ENCODE data around the gene TLR10. TPM values are rescaled to one million over a fixed set of nuclear protein-coding genes. Genes with fewer than 3 reads are reported as not detected.

TLR10 gene
- total RNA-seq, 1 donor from 2014 or later = not detected

DNA sequence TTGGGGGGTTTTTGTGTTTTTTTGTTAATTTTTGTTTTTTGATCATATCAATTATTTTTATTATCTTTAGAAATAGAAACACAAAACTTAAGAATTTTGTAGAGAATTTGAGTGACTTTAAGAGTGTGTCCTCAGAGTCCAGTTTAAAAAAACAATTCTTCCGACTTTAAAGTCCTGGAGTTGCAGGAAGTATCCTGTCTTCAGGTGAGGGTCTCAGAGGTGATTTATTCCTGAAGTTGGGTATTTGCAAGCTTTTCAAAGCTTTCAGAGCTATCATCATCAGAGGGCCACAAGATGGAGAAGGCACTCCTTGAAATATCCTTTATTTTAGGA lies 23.0 kb downstream of the TLR10 start:
- DNase-seq (ENCODE audit: low read depth) = no peak
- Mint-ChIP-seq H3K27me3 (ENCODE audit: low read depth, unreplicated experiment) (no peaks in the 10 kb centered on the region), H3K36me3 (ENCODE audit: low read depth, unreplicated experiment) (no peaks in the 10 kb centered on the region), H3K27ac (ENCODE audit: unreplicated experiment) (no peak overlapping the region), H3K4me3 (ENCODE audit: unreplicated experiment) (no peak overlapping the region), H3K4me1 (ENCODE audit: low read depth, unreplicated experiment) (no peaks in the 10 kb centered on the region), H3K9me3 (ENCODE audit: unreplicated experiment) (no peaks in the 10 kb centered on the region)
- Histone ChIP-seq H3K4me1 (ENCODE audit: insufficient read depth, low read length) (no peaks in the 10 kb centered on the region), H4K20me1 (ENCODE audit: insufficient read depth, low read length) (no peaks in the 10 kb centered on the region), H3K27me3 (ENCODE audit: insufficient read depth, low read length) (no peaks in the 10 kb centered on the region), H2AFZ (ENCODE audit: low read depth, low read length) (no peak overlapping the region), H3K9ac (ENCODE audit: low read length) (no peak overlapping the region), H3K27ac (ENCODE audit: low read depth, low read length) (no peak overlapping the region), H3K36me3 (ENCODE audit: insufficient read depth, low read length) (no peaks in the 10 kb centered on the region), H3K9me3 (ENCODE audit: insufficient read depth, low read depth, low read length) (no peaks in the 10 kb centered on the region), H3K4me3 (ENCODE audit: insufficient read depth, low read depth, low read length) (no peak overlapping the region), H3K79me2 (ENCODE audit: insufficient read depth, low read length) (no peaks in the 10 kb centered on the region), H3K4me2 (ENCODE audit: low read length) (no peak overlapping the region)
- no peak for TF ChIP-seq EZH2 (IDR thresholded peaks at IDR 0.05; ENCODE audit: insufficient read depth, low read length)
- TF ChIP-seq, protein P1, sequence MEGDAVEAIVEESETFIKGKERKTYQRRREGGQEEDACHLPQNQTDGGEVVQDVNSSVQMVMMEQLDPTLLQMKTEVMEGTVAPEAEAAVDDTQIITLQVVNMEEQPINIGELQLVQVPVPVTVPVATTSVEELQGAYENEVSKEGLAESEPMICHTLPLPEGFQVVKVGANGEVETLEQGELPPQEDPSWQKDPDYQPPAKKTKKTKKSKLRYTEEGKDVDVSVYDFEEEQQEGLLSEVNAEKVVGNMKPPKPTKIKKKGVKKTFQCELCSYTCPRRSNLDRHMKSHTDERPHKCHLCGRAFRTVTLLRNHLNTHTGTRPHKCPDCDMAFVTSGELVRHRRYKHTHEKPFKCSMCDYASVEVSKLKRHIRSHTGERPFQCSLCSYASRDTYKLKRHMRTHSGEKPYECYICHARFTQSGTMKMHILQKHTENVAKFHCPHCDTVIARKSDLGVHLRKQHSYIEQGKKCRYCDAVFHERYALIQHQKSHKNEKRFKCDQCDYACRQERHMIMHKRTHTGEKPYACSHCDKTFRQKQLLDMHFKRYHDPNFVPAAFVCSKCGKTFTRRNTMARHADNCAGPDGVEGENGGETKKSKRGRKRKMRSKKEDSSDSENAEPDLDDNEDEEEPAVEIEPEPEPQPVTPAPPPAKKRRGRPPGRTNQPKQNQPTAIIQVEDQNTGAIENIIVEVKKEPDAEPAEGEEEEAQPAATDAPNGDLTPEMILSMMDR (IDR thresholded peaks at IDR 0.05; ENCODE audit: insufficient read depth, low read depth, low read length) = no peak
- FAIRE-seq = no peak

DNA sequence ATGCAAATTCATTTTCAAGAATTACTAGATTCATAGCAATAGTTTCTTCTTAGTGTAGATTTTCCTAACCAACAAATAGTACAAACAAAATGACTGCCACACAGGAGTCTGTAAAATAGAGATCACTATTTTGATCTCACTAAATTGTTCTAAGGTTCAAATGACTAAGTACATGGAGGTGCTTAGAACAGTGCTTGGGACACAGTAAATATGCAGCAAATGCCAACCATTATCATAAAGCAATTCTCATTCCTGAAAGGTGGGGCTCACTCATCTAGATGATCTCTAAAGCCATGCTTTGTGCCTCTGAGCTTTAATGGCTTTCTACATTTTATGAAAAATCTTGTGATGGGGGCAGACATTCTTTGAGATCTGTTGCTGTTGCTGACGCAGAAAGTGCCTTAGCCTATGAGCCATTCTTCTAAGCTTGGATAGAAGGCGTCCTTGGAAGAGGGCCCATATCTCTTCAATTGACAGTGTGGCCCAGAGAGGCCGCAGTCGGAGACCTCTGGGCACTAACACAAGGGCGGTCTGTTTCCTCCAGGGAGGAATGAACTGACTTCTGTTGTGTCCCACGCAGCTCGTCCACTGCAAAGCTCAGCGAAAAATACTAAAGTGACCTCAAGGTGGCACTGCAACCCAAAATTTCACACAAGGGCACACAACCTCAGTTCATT lies 23.5 kb downstream of the TLR10 start:
- H2AFZ ChIP-seq (ENCODE audit: low read depth, low read length) = peak overlapping the region; percentile 64
- H3K4me1 ChIP-seq (ENCODE audit: insufficient read depth, low read length) = no peaks in the 10 kb centered on the region
- no peak for TF ChIP-seq EZH2 (IDR thresholded peaks at IDR 0.05; ENCODE audit: insufficient read depth, low read length)
- TF ChIP-seq, protein P1 (IDR thresholded peaks at IDR 0.05; ENCODE audit: insufficient read depth, low read depth, low read length) = peak; percentile 76
- H3K4me1 Mint-ChIP-seq (ENCODE audit: low read depth, unreplicated experiment) = no peaks in the 10 kb centered on the region
- no peak overlapping the region for H3K27ac ChIP-seq (ENCODE audit: low read depth, low read length)
- H3K27me3 ChIP-seq (ENCODE audit: insufficient read depth, low read length) = no peaks in the 10 kb centered on the region
- H3K36me3 ChIP-seq (ENCODE audit: insufficient read depth, low read length) = no peaks in the 10 kb centered on the region
- no peaks in the 10 kb centered on the region for H3K9me3 Mint-ChIP-seq (ENCODE audit: unreplicated experiment)
- H3K4me3 ChIP-seq (ENCODE audit: insufficient read depth, low read depth, low read length) = no peak overlapping the region
- H3K9me3 ChIP-seq (ENCODE audit: insufficient read depth, low read depth, low read length) = no peaks in the 10 kb centered on the region
- DNase-seq (ENCODE audit: low read depth) = peak; percentile 56
- H3K4me3 Mint-ChIP-seq (ENCODE audit: unreplicated experiment) = no peak overlapping the region
- H3K4me2 ChIP-seq (ENCODE audit: low read length) = peak overlapping the region; percentile 67
- H4K20me1 ChIP-seq (ENCODE audit: insufficient read depth, low read length) = no peaks in the 10 kb centered on the region
- no peak for FAIRE-seq
- no peaks in the 10 kb centered on the region for H3K27me3 Mint-ChIP-seq (ENCODE audit: low read depth, unreplicated experiment)
- H3K9ac ChIP-seq (ENCODE audit: low read length) = peak overlapping the region; percentile 49
- H3K79me2 ChIP-seq (ENCODE audit: insufficient read depth, low read length) = no peaks in the 10 kb centered on the region
- H3K36me3 Mint-ChIP-seq (ENCODE audit: low read depth, unreplicated experiment) = no peaks in the 10 kb centered on the region
- H3K27ac Mint-ChIP-seq (ENCODE audit: unreplicated experiment) = peak overlapping the region; percentile 47

DNA sequence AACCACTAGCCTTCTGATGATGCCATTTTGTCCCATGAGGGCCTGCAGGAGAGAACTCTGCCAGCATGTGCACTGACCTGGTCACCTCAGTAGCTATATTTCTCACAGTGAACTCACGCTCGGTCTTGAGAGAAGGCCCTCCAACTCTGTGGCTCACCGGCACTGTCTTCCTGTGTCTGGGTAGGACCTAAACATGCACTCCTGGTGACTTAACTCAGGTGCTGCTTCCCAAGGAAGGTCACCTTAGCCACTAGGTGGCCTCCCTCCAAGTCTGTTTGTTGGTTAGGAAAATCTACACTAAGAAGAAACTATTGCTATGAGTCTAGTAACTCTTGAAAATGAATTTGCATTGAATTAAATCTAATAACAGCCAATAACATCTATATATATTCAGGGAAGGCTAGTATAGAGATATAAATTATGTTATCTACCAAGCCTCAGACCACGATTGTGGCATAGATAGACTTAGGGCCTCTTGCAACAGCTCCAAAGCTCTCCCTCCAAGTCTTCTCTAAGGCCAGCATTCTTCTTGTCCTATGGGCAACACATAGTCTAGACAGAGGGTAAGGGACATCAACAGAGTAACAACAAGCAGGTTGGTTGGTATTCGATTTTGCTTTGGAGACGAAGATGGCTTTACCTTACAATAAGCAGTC lies 24.7 kb downstream of the TLR10 start:
- H3K9me3 Mint-ChIP-seq (ENCODE audit: unreplicated experiment) = no peaks in the 10 kb centered on the region
- DNase-seq (ENCODE audit: low read depth) (no peak), FAIRE-seq (no peak)
- no peaks in the 10 kb centered on the region for H3K79me2 ChIP-seq (ENCODE audit: insufficient read depth, low read length)
- no peak overlapping the region for H3K4me3 Mint-ChIP-seq (ENCODE audit: unreplicated experiment)
- H3K4me3 ChIP-seq (ENCODE audit: insufficient read depth, low read depth, low read length) = no peak overlapping the region
- H3K27ac Mint-ChIP-seq (ENCODE audit: unreplicated experiment) = no peak overlapping the region
- H3K27me3 ChIP-seq (ENCODE audit: insufficient read depth, low read length) = no peaks in the 10 kb centered on the region
- TF ChIP-seq, protein P1 (IDR thresholded peaks at IDR 0.05; ENCODE audit: insufficient read depth, low read depth, low read length) = no peak
- TF ChIP-seq EZH2 (IDR thresholded peaks at IDR 0.05; ENCODE audit: insufficient read depth, low read length) = no peak
- no peak overlapping the region for H3K4me2 ChIP-seq (ENCODE audit: low read length)
- no peaks in the 10 kb centered on the region for H3K36me3 ChIP-seq (ENCODE audit: insufficient read depth, low read length)
- no peaks in the 10 kb centered on the region for H3K36me3 Mint-ChIP-seq (ENCODE audit: low read depth, unreplicated experiment)
- no peak overlapping the region for H2AFZ ChIP-seq (ENCODE audit: low read depth, low read length)
- H3K27me3 Mint-ChIP-seq (ENCODE audit: low read depth, unreplicated experiment) = no peaks in the 10 kb centered on the region
- no peaks in the 10 kb centered on the region for H3K9me3 ChIP-seq (ENCODE audit: insufficient read depth, low read depth, low read length)
- no peaks in the 10 kb centered on the region for H4K20me1 ChIP-seq (ENCODE audit: insufficient read depth, low read length)
- H3K4me1 Mint-ChIP-seq (ENCODE audit: low read depth, unreplicated experiment) = no peaks in the 10 kb centered on the region
- H3K9ac ChIP-seq (ENCODE audit: low read length) = no peak overlapping the region
- H3K4me1 ChIP-seq (ENCODE audit: insufficient read depth, low read length) = peaks cover 7% of the 10 kb centered on the region
- H3K27ac ChIP-seq (ENCODE audit: low read depth, low read length) = no peak overlapping the region

Measured in astrocyte (in vitro differentiated cells and primary cell).